Measurements from ENCODE around the gene CLTC.

The CLTC gene

DNA sequence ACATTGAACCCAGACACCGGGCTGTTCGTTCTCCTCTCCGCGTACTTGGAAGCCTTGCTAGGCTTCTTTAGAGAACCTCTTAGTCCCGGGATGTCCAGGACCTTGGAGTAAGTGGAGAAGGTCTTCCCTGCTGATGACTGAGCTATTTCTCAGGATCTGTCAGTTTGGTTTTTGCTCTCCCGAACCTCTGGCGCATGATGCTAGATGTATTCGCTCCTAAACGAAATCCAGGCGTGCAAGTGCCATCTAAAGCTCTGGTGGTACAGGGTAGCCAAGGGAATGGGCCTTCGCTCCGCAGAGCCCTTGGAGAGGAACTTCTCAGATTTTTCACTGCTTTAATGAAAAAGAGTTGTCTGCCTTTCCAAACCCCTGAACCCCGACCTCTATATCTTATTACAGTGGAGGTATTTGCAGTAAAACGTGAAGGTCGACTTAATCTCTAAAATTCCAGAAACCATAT is 88.3 kb downstream of the CLTC start:
- in situ Hi-C loops (cut with HindIII; ENCODE audit: low pct_ligation_motif_present, low pct_unique_long_range_greater_than_20kb, low sequenced_read_pairs), result no loop called here
- peak; percentile 34 for DNase-seq

GRCh38 chr17:59711936-59712335 is 92.2 kb downstream of the CLTC start:
- DNase-seq, result no peak
- in situ Hi-C loops (cut with HindIII; ENCODE audit: low pct_ligation_motif_present, low pct_unique_long_range_greater_than_20kb, low sequenced_read_pairs), result no loop called here

GRCh38 chr17:59712862-59713261 is 93.2 kb downstream of the CLTC start:
- in situ Hi-C loops (cut with HindIII; ENCODE audit: low pct_ligation_motif_present, low pct_unique_long_range_greater_than_20kb, low sequenced_read_pairs), result no loop called here
- no peak for DNase-seq

GRCh38 chr17:59714255-59714654 is 94.6 kb downstream of the CLTC start:
- in situ Hi-C loops (cut with HindIII; ENCODE audit: low pct_ligation_motif_present, low pct_unique_long_range_greater_than_20kb, low sequenced_read_pairs), result no loop called here
- no peak for DNase-seq

DNA sequence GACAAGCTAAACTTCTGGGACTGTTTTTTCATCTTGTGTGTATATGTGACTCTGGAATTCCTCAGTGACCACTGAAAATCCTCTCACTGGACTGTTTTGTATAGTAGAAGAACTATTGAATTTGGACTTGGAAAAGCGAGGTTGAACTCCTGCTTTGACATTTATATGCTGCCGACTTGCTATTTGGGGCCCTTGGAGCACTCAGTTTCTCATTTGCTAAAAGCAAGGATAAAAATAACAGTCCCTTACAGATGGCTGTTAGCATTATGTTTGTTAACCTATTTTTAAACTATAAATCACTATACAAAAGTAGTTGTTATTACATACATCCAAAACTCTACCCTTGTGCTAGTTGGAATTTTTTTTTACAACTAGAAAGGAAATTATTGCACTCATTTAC is 96.7 kb downstream of the CLTC start:
- DNase-seq, result no peak
- in situ Hi-C loops (cut with HindIII; ENCODE audit: low pct_ligation_motif_present, low pct_unique_long_range_greater_than_20kb, low sequenced_read_pairs), result no loop called here

DNA sequence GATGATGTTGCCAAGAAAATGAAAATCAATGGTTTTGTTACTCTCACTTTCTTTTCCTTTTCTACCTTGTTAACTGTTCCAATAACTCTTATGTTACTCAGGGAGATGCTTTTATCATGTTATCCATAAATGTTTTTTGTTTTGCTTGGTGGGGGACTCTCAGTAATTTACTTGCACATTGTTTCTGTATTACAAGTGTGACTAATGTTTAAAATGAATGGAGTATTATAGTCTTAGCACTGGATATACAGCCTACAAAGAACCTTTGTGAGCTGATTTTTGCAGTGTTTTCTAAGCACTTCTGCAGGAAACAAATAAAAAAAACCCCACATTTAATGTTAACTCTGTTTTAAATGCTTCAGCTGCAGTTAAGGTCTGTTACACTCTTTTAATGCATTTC is 99.8 kb downstream of the CLTC start:
- DNase-seq, result no peak
- in situ Hi-C loops (cut with HindIII; ENCODE audit: low pct_ligation_motif_present, low pct_unique_long_range_greater_than_20kb, low sequenced_read_pairs), result no loop called here

DNA sequence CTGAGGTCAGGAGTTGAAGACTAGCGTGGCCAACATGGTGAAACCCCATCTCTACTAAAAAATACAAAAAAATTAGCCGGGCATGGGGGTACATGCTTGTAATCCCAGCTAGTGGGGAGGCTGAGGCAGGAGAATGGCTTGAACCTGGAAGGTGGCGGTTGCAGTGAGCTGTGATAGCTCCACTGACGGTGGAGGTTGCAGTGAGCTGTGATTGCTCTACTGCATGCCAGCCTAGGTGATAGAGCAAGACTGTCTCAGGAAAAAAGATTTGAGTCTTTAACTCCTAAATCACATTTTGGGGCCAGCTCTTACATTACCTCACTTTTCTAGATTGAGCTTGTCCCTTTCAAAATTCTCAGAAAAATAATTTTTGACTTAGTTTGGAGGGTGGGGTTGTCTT is 102.9 kb downstream of the CLTC start:
- in situ Hi-C loops (cut with HindIII; ENCODE audit: low pct_ligation_motif_present, low pct_unique_long_range_greater_than_20kb, low sequenced_read_pairs), result no loop called here
- no peak for DNase-seq

GRCh38 chr17:59723041-59723440 is 103.3 kb downstream of the CLTC start:
- DNase-seq, result no peak
- in situ Hi-C loops (cut with HindIII; ENCODE audit: low pct_ligation_motif_present, low pct_unique_long_range_greater_than_20kb, low sequenced_read_pairs), result no loop called here

GRCh38 chr17:59723607-59724006 is 103.9 kb downstream of the CLTC start:
- in situ Hi-C loops (cut with HindIII; ENCODE audit: low pct_ligation_motif_present, low pct_unique_long_range_greater_than_20kb, low sequenced_read_pairs), result no loop called here

GRCh38 chr17:59725691-59726090 is 106.0 kb downstream of the CLTC start:
- no peak for DNase-seq
- in situ Hi-C loops (cut with HindIII; ENCODE audit: low pct_ligation_motif_present, low pct_unique_long_range_greater_than_20kb, low sequenced_read_pairs), result no loop called here

More at GRCh38 chr17:59723607-59724006, 103.9 kb downstream of the CLTC start:
- DNase-seq, result no peak

- DNase-seq, result no peak
- in situ Hi-C loops (cut with HindIII; ENCODE audit: low pct_ligation_motif_present, low pct_unique_long_range_greater_than_20kb, low sequenced_read_pairs), result no loop called here
Measured at GRCh38 chr17:59727817-59728533, 108.3 kb downstream of the CLTC start.

- in situ Hi-C loops (cut with HindIII; ENCODE audit: low pct_ligation_motif_present, low pct_unique_long_range_greater_than_20kb, low sequenced_read_pairs), result no loop called here
- DNase-seq, result no peak
Measured at GRCh38 chr17:59730268-59730834, 110.7 kb downstream of the CLTC start.

GRCh38 chr17:59733697-59734096 is 114.0 kb downstream of the CLTC start:
- DNase-seq, result no peak
- in situ Hi-C loops (cut with HindIII; ENCODE audit: low pct_ligation_motif_present, low pct_unique_long_range_greater_than_20kb, low sequenced_read_pairs), result no loop called here

DNA sequence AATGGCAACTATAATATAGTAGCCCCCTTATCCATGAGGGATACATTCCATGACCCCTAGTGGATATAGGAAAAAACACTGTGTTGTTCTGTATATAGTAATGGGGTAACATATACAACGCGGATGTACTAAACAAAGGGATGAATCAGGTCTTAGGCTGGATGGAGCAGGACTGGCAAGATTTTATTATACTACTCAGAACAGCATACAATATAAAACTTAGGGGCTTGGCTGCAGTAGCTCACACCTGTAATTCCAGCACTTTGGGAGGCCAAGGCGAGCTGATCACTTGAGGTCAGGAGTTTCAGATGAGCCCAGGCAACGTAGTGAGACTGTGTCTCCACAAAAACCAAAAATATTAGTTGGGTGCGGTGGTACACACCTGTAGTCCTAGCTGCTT is 114.5 kb downstream of the CLTC start:
- in situ Hi-C loops (cut with HindIII; ENCODE audit: low pct_ligation_motif_present, low pct_unique_long_range_greater_than_20kb, low sequenced_read_pairs), result no loop called here
- no peak for DNase-seq

DNA sequence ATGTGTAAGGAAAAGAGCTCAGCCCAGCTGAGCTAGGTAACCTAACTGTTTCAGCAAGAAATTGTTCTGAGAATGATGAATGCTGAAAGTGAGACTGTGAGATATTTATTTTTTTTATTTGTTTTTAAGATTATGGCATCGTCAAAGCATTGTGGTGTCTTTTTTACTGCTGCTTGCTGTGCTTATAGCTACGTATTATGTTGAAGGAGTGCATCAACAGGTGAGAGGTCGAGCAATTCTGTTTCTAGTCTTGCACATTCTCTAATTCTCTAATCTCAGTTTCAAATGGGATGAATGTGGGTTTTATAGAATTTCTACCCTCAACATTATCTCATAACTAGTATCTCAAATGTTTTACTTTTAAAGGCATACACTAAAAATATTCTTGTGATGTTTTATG is 117.6 kb downstream of the CLTC start:
- in situ Hi-C loops (cut with HindIII; ENCODE audit: low pct_ligation_motif_present, low pct_unique_long_range_greater_than_20kb, low sequenced_read_pairs), result no loop called here
- no peak for DNase-seq

DNA sequence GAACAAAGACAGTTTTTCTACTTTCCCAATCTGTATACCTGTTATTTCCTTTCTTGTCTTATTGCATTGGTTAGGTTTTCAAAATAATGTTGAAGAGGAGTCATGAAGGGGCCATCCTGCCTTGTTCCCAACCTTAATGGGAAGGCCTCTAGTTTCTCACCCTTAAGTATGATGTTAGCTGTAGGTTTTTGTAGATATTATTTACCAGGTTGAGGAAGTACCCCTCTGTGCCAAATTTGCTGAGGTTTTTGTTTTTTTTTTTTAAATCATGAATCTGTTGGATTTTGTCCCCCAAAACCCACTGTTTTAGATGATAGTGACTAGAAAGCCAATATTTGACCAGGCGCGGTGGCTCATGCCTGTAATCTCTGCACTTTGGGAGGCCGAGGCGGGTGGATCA is 124.1 kb downstream of the CLTC start:
- DNase-seq, result no peak
- in situ Hi-C loops (cut with HindIII; ENCODE audit: low pct_ligation_motif_present, low pct_unique_long_range_greater_than_20kb, low sequenced_read_pairs), result no loop called here

- DNase-seq, result no peak
- in situ Hi-C loops (cut with HindIII; ENCODE audit: low pct_ligation_motif_present, low pct_unique_long_range_greater_than_20kb, low sequenced_read_pairs), result no loop called here
Measured at GRCh38 chr17:59745040-59745439, 125.3 kb downstream of the CLTC start.

Data from ACHN (cell line).